Osteoblast (primary cell): ENCODE measurements around the gene DRAXIN. TPM values are rescaled to one million over a fixed set of nuclear protein-coding genes. Genes with fewer than 3 reads are reported as not detected.

Experiments used
- DNase-seq: peaks from one replicate; pipeline ENCODE4 v3.0.0; 2011; ENCODE audit warnings: low spot score, mixed read lengths; ENCODE audit not compliant: insufficient read length; ENCODE audit errors: missing footprints
- H2AFZ ChIP-seq: 2 replicates; pipeline ENCODE4 v1.6.0; 2011; ENCODE audit warnings: mild to moderate bottlenecking, low read length
- H3K27ac ChIP-seq: 2 replicates; pipeline ENCODE4 v1.5.1; 2011; ENCODE audit warnings: mild to moderate bottlenecking, low read depth, low read length, moderate library complexity
- H3K27me3 ChIP-seq: 2 replicates; pipeline ENCODE4 v1.6.0; 2012; ENCODE audit warnings: mild to moderate bottlenecking, control low read depth, inconsistent platforms, low read length, moderate library complexity; ENCODE audit not compliant: insufficient read depth
- H3K36me3 ChIP-seq: 2 replicates; pipeline ENCODE4 v1.5.1; 2011; ENCODE audit warnings: mild to moderate bottlenecking, low read length, control low read depth, moderate library complexity; ENCODE audit not compliant: insufficient read depth
- H3K4me1 ChIP-seq: 2 replicates; pipeline ENCODE4 v1.5.1; 2011; ENCODE audit warnings: mild to moderate bottlenecking, low read length, control low read depth, moderate library complexity; ENCODE audit not compliant: insufficient read depth
- H3K4me2 ChIP-seq: 2 replicates; pipeline ENCODE4 v1.6.0; 2011; ENCODE audit warnings: mild to moderate bottlenecking, low read length; ENCODE audit not compliant: insufficient read depth
- H3K4me3 ChIP-seq: fragments of 200-600 bp; sonication (generic); 3 replicates; pipeline ENCODE4 v1.5.1; 2012; ENCODE audit warnings: mild to moderate bottlenecking, low read length, inconsistent platforms; ENCODE audit not compliant: insufficient read depth
- H3K79me2 ChIP-seq: 2 replicates; pipeline ENCODE4 v1.6.0; 2012; ENCODE audit warnings: mild to moderate bottlenecking, low read length, control low read depth, inconsistent platforms; ENCODE audit not compliant: insufficient read depth
- H3K9me3 ChIP-seq: 2 replicates; pipeline ENCODE4 v1.5.1; 2011; ENCODE audit warnings: low read depth, low read length, control low read depth
- H4K20me1 ChIP-seq: 2 replicates; pipeline ENCODE4 v1.6.0; 2012; ENCODE audit warnings: mild to moderate bottlenecking, low read length, control low read depth; ENCODE audit not compliant: insufficient read depth
- total RNA-seq: library from RNA; depleted of rRNA; stranded (reverse); fragments of >200 nt; gene quantifications from 2 replicates; pipeline ENCODE4 v1.2.3, GENCODE V29; 2012
- TF ChIP-seq, protein P1 (sequence below): IDR thresholded peaks from 2 replicates; pipeline ENCODE4 v1.5.1; 2011; ENCODE audit warnings: mild to moderate bottlenecking, low read depth, low read length, moderate library complexity; ENCODE audit errors: extremely low read depth

The DRAXIN gene
- total RNA-seq, 1 donor, result under 0.01 TPM

DNA sequence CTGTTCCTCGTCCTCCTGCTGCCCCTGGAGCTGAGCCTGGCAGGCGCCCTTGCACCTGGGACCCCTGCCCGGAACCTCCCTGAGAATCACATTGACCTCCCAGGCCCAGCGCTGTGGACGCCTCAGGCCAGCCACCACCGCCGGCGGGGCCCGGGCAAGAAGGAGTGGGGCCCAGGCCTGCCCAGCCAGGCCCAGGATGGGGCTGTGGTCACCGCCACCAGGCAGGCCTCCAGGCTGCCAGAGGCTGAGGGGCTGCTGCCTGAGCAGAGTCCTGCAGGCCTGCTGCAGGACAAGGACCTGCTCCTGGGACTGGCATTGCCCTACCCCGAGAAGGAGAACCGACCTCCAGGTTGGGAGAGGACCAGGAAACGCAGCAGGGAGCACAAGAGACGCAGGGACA is 14.8 kb downstream of the DRAXIN start:
- H2AFZ ChIP-seq, result no peak overlapping the region
- H3K4me3 ChIP-seq, result no peak overlapping the region
- H3K4me2 ChIP-seq, result no peak overlapping the region
- no peak overlapping the region for H3K27ac ChIP-seq
- H3K9me3 ChIP-seq, result no peaks in the 10 kb centered on the region
- no peaks in the 10 kb centered on the region for H3K4me1 ChIP-seq
- no peaks in the 10 kb centered on the region for H3K36me3 ChIP-seq
- no peak for DNase-seq
- TF ChIP-seq, protein P1, sequence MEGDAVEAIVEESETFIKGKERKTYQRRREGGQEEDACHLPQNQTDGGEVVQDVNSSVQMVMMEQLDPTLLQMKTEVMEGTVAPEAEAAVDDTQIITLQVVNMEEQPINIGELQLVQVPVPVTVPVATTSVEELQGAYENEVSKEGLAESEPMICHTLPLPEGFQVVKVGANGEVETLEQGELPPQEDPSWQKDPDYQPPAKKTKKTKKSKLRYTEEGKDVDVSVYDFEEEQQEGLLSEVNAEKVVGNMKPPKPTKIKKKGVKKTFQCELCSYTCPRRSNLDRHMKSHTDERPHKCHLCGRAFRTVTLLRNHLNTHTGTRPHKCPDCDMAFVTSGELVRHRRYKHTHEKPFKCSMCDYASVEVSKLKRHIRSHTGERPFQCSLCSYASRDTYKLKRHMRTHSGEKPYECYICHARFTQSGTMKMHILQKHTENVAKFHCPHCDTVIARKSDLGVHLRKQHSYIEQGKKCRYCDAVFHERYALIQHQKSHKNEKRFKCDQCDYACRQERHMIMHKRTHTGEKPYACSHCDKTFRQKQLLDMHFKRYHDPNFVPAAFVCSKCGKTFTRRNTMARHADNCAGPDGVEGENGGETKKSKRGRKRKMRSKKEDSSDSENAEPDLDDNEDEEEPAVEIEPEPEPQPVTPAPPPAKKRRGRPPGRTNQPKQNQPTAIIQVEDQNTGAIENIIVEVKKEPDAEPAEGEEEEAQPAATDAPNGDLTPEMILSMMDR, result no peak
- H3K27me3 ChIP-seq, result peaks cover 51% of the 10 kb centered on the region
- H3K79me2 ChIP-seq, result no peaks in the 10 kb centered on the region
- no peaks in the 10 kb centered on the region for H4K20me1 ChIP-seq

DNA sequence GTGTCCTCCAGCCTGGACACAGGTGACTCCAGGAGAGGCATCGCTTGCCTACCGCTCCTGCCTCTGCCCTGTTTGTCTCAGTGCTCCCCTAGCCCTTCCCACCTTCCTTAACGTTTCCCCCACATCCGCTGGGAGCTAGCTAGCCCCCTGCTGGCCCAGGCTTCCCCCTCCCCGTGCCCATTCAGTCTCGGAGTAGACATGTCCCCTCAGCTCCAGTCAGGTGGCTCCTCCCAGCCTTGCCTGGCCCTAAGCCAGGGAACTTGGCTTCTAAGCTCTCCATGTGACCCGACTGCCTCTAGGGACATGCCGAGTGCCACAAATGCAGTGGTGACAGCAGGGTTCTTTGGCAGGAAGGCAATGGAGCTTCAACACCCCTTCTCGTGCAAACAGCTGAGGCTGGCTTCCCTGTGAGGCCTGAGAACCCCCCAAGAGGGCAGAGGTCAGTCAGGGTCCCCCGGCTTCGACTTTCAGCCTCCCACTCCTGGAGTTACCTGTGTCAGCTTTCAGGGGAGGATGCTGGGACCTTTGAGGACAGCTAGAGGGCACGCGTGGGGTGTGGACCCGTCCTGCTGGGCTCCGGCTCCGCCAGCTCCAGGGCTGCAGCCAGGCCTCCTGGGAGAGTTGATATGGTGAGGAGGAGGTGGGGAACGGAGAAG is 16.2 kb downstream of the DRAXIN start:
- TF ChIP-seq, protein P1, result no peak
- Histone ChIP-seq H3K79me2 (no peaks in the 10 kb centered on the region), H3K27ac (no peak overlapping the region), H4K20me1 (no peaks in the 10 kb centered on the region), H3K9me3 (no peaks in the 10 kb centered on the region), H2AFZ (no peak overlapping the region), H3K4me1 (no peaks in the 10 kb centered on the region), H3K36me3 (no peaks in the 10 kb centered on the region), H3K27me3 (peaks cover 48% of the 10 kb centered on the region), H3K4me3 (no peak overlapping the region), H3K4me2 (no peak overlapping the region)
- peak; percentile 76 for DNase-seq

DNA sequence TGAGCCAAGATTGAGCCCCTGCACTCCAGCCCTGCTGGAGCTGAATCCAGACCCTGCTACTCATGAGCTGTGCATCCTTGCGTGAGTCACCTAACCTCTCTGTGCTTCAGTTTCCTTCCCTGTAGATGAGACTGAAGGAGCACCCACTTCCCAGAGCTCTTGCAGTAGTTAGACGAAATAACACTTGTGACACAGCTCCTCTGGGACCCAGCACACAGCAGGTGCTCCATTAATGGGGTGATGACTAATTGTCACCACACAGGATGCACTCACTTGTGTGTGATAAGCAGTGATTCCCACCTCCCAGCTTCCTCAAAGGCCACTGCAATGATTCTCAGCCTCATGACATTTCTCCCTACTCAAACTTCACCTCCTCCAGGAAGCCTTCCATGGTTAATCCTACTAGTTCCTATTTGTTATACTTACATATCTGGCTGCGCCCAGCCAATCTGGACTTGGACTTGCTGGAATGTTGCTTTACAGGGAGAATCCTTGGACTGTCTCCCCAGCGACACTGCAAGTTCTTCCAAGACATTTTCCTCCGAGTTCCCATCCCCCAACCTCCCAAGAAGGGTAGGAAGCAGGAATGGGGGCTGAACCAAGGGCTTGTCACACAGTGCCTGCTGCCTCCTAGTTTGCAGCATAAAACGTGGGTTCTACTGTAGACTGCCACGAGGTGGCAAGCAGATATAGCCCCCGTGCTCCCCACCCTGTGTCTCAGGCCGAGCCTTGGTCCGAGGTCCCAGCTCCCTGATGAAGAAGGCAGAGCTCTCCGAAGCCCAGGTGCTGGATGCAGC is 17.2 kb downstream of the DRAXIN start:
- H3K4me3 ChIP-seq, result no peak overlapping the region
- TF ChIP-seq, protein P1, result no peak
- peak; percentile 79 for DNase-seq
- H3K79me2 ChIP-seq, result no peaks in the 10 kb centered on the region
- no peaks in the 10 kb centered on the region for H4K20me1 ChIP-seq
- H3K36me3 ChIP-seq, result no peaks in the 10 kb centered on the region
- no peak overlapping the region for H3K27ac ChIP-seq
- no peaks in the 10 kb centered on the region for H3K4me1 ChIP-seq
- peaks cover 39% of the 10 kb centered on the region for H3K27me3 ChIP-seq
- H3K4me2 ChIP-seq, result no peak overlapping the region
- no peaks in the 10 kb centered on the region for H3K9me3 ChIP-seq
- no peak overlapping the region for H2AFZ ChIP-seq

DNA sequence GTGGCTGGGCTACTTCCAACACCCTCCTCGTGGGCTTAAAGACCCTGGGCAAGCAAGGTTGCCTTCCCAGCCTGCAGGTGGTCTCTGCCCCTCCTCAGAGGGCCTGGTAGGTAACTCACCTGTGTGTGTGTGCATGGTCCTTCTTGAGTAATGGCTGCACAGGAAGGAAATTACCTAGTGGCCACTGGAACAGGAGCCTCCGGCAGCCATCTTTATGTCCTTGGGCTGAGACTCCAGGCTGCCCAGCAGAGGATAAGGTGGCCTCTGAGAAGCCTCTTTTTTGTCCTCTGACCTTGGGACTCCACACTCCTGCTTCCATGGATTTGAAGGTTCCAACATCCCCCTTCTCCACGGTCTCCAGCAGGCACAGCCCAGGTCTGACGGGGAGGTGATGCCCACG is 20.0 kb downstream of the DRAXIN start:
- H2AFZ ChIP-seq, result no peak overlapping the region
- no peaks in the 10 kb centered on the region for H3K9me3 ChIP-seq
- H3K4me3 ChIP-seq, result no peak overlapping the region
- no peaks in the 10 kb centered on the region for H3K79me2 ChIP-seq
- TF ChIP-seq, protein P1, result no peak
- no peaks in the 10 kb centered on the region for H4K20me1 ChIP-seq
- H3K36me3 ChIP-seq, result no peaks in the 10 kb centered on the region
- DNase-seq, result peak; percentile 51
- H3K4me1 ChIP-seq, result no peaks in the 10 kb centered on the region
- H3K27ac ChIP-seq, result no peak overlapping the region
- peaks cover 31% of the 10 kb centered on the region for H3K27me3 ChIP-seq
- no peak overlapping the region for H3K4me2 ChIP-seq
